H9 (cell line): ENCODE data around the gene SLC22A16. TPM values are rescaled to one million over a fixed set of nuclear protein-coding genes. Genes with fewer than 3 reads are reported as not detected.

Source experiments
- DNase-seq: peaks from one replicate; pipeline ENCODE4 v3.0.0-alpha.2; 2017
- H2AFZ ChIP-seq: one replicate; pipeline ENCODE4 v1.6.1; 2013; ENCODE audit warnings: mild to moderate bottlenecking, low read length, control low read depth, moderate library complexity
- H2AK5ac ChIP-seq: 2 replicates; pipeline ENCODE4 v1.6.1; 2013; ENCODE audit warnings: low read length, control low read depth, mixed read lengths; ENCODE audit not compliant: insufficient read length
- H2BK120ac ChIP-seq: one replicate; pipeline ENCODE4 v1.6.1; 2013; ENCODE audit warnings: low read depth, mild to moderate bottlenecking, low read length, control low read depth, inconsistent platforms; ENCODE audit not compliant: poor library complexity, severe bottlenecking
- H2BK12ac ChIP-seq: 2 replicates; pipeline ENCODE4 v1.6.1; 2013; ENCODE audit warnings: low read length, control low read depth, mixed read lengths, low read depth; ENCODE audit not compliant: insufficient read length
- H2BK15ac ChIP-seq: 2 replicates; pipeline ENCODE4 v1.6.1; 2013; ENCODE audit warnings: low read depth, low read length, control low read depth
- H2BK20ac ChIP-seq: one replicate; pipeline ENCODE4 v1.6.1; 2013; ENCODE audit warnings: low read depth, mild to moderate bottlenecking, low read length, control low read depth, inconsistent platforms; ENCODE audit not compliant: poor library complexity, severe bottlenecking
- H2BK5ac ChIP-seq: 2 replicates; pipeline ENCODE4 v1.6.1; 2013; ENCODE audit warnings: low read length, control low read depth, mixed read lengths; ENCODE audit not compliant: insufficient read length
- H3K14ac ChIP-seq: 2 replicates; pipeline ENCODE4 v1.6.1; 2013; ENCODE audit warnings: low read length, control low read depth; ENCODE audit not compliant: insufficient read depth
- H3K18ac ChIP-seq: 2 replicates; pipeline ENCODE4 v1.6.1; 2013; ENCODE audit warnings: low read depth, mild to moderate bottlenecking, mixed read lengths, low read length, control low read depth; ENCODE audit not compliant: insufficient read length
- H3K23ac ChIP-seq: 2 replicates; pipeline ENCODE4 v1.6.1; 2013; ENCODE audit warnings: low read length, control low read depth, mixed read lengths, low read depth; ENCODE audit not compliant: insufficient read length
- H3K23me2 ChIP-seq: 2 replicates; pipeline ENCODE4 v1.6.1; 2013; ENCODE audit warnings: low read depth, mild to moderate bottlenecking, mixed read lengths, low read length, control low read depth; ENCODE audit not compliant: insufficient read length, poor library complexity, severe bottlenecking
- H3K27ac ChIP-seq: 2 replicates; pipeline ENCODE4 v1.5.1; 2013; ENCODE audit warnings: low read length, control low read depth, mixed read lengths, low read depth; ENCODE audit not compliant: insufficient read length
- H3K27me3 ChIP-seq: 2 replicates; pipeline ENCODE4 v1.6.1; 2013; ENCODE audit warnings: low read length, control low read depth, inconsistent platforms; ENCODE audit not compliant: insufficient read depth
- H3K4ac ChIP-seq: 2 replicates; pipeline ENCODE4 v1.6.1; 2013; ENCODE audit warnings: low read depth, mild to moderate bottlenecking, control low read depth, inconsistent platforms, low read length, moderate library complexity
- H3K4me1 ChIP-seq: 2 replicates; pipeline ENCODE4 v1.6.1; 2013; ENCODE audit warnings: low read length, control low read depth, inconsistent platforms; ENCODE audit not compliant: insufficient read depth
- H3K4me2 ChIP-seq: 2 replicates; pipeline ENCODE4 v1.6.1; 2013; ENCODE audit warnings: low read length, control low read depth, mixed read lengths; ENCODE audit not compliant: insufficient read length, insufficient read depth
- H3K56ac ChIP-seq: 2 replicates; pipeline ENCODE4 v1.6.1; 2013; ENCODE audit warnings: low read depth, mild to moderate bottlenecking, mixed read lengths, low read length, control low read depth; ENCODE audit not compliant: insufficient read length
- H3K79me1 ChIP-seq: 2 replicates; pipeline ENCODE4 v1.6.1; 2013; ENCODE audit warnings: low read depth, mild to moderate bottlenecking, moderate library complexity, low read length, control low read depth, inconsistent platforms; ENCODE audit not compliant: insufficient read depth, poor library complexity, severe bottlenecking
- H3K79me2 ChIP-seq: 2 replicates; pipeline ENCODE4 v1.6.1; 2013; ENCODE audit warnings: low read length, control low read depth, inconsistent platforms; ENCODE audit not compliant: insufficient read depth
- H3K9ac ChIP-seq: 2 replicates; pipeline ENCODE4 v1.6.1; 2013; ENCODE audit warnings: low read length, control low read depth, mixed read lengths; ENCODE audit not compliant: insufficient read length; ENCODE audit errors: extremely low read depth
- H3K9me3 ChIP-seq: one replicate; pipeline ENCODE4 v1.6.1; 2013; ENCODE audit warnings: low read depth, low read length, inconsistent platforms; ENCODE audit not compliant: control insufficient read depth
- H3T11ph ChIP-seq: one replicate; pipeline ENCODE4 v1.6.1; 2013; ENCODE audit warnings: mild to moderate bottlenecking, low read length, control low read depth, inconsistent platforms
- H4K20me1 ChIP-seq: one replicate; pipeline ENCODE4 v1.6.1; 2013; ENCODE audit not compliant: control insufficient read depth, insufficient read length, insufficient read depth
- H4K5ac ChIP-seq: 2 replicates; pipeline ENCODE4 v1.6.1; 2013; ENCODE audit warnings: low read depth, mild to moderate bottlenecking, mixed read lengths, low read length, control low read depth; ENCODE audit not compliant: insufficient read length
- H4K8ac ChIP-seq: replicated peaks from 2 replicates; pipeline ENCODE4 v1.6.1; 2013; ENCODE audit warnings: low read length, control low read depth, mixed read lengths, low read depth; ENCODE audit not compliant: insufficient read length
- H4K91ac ChIP-seq: 2 replicates; pipeline ENCODE4 v1.6.1; 2013; ENCODE audit warnings: low read depth, mild to moderate bottlenecking, moderate library complexity, mixed read lengths, low read length, control low read depth; ENCODE audit not compliant: insufficient read length
- H3K27ac Mint-ChIP-seq, 3 experiments: 2 replicates in 2 of 3; 3 replicates in 1 of 3; pipeline ENCODE4 v1.8.0; 2020 to 2021; ENCODE audit warnings: mixed read lengths in 3 of 3, mild to moderate bottlenecking in 1 of 3, moderate library complexity in 1 of 3
- H3K27me3 Mint-ChIP-seq: 2 replicates; pipeline ENCODE4 v1.8.0; 2021; ENCODE audit warnings: low read depth, mild to moderate bottlenecking, moderate library complexity, mixed read lengths
- H3K36me3 Mint-ChIP-seq, 3 experiments: 2 replicates in 2 of 3; 3 replicates in 1 of 3; pipeline ENCODE4 v1.8.0; 2020 to 2021; ENCODE audit warnings: low read depth in 3 of 3, mixed read lengths in 3 of 3; ENCODE audit not compliant: insufficient read depth in 1 of 3
- H3K4me1 Mint-ChIP-seq, 2 experiments: 2 replicates each; pipeline ENCODE4 v1.8.0; 2020; ENCODE audit warnings: mixed read lengths in 2 of 2
- H3K4me3 Mint-ChIP-seq, 2 experiments: 2 replicates in 1 of 2; 3 replicates in 1 of 2; pipeline ENCODE4 v1.8.0; 2020 to 2021; ENCODE audit warnings: mild to moderate bottlenecking in 2 of 2, mixed read lengths in 2 of 2, moderate library complexity in 1 of 2
- H3K9me3 Mint-ChIP-seq, 2 experiments: 2 replicates in 1 of 2; 3 replicates in 1 of 2; pipeline ENCODE4 v1.8.0; 2020; ENCODE audit warnings: mild to moderate bottlenecking in 2 of 2, mixed read lengths in 2 of 2, moderate library complexity in 1 of 2
- WGBS: extraction: QIAGEN DNeasy Blood & Tissue Kit; methylation state at CpG from one replicate; pipeline ENCODE4 v1.1.7; 2013; ENCODE audit warnings: missing lambda C conversion rate, low lambda C conversion rate, mixed read lengths; ENCODE audit not compliant: insufficient read length; ENCODE audit errors: extremely low coverage; 5-methylcytosine and 5-hydroxymethylcytosine counted together
- total RNA-seq: library from RNA; stranded (reverse); gene quantifications from 2 replicates; pipeline ENCODE4 v1.2.1, GENCODE V29; 2021
- TF ChIP-seq, protein P1 (sequence below): fragments of 200-600 bp; sonication (generic); conservative IDR thresholded peaks from 3 replicates; pipeline ENCODE4 v1.8.0; 2021; ENCODE audit warnings: antibody characterized with exemption, mild to moderate bottlenecking

SLC22A16 gene
- total RNA-seq, 1 experiment from 2014 or later, result not detected

DNA sequence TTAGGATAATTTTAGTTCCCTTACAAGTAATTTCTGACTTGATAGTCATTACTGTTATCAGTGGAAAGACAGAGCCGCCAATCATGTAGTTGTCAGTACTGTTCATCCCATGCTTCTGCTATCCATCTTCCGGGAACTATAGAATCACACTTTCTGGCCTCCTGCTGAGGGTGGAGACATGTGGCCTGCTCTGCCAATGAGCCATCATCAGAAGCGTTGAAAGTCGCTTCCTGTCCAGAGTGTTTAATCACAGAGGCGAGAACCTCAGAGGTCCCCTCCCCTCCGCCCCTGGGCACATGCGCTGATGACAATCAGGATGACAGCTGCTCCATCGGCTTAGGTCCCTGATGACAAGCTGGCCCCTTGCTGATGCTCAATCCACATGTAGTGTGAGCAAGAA lies 64.1 kb downstream of the SLC22A16 start:
- H3K9ac ChIP-seq, result no peak overlapping the region
- no peak overlapping the region for H4K91ac ChIP-seq
- no peaks in the 10 kb centered on the region for H4K20me1 ChIP-seq
- H3K4me3 Mint-ChIP-seq, result no peak overlapping the region
- no peak overlapping the region for H4K5ac ChIP-seq
- no peak overlapping the region for H2BK120ac ChIP-seq
- peaks cover 5% of the 10 kb centered on the region for H3K27me3 Mint-ChIP-seq
- peaks cover 0 to 6% (median 4%) of the 10 kb centered on the region in 3 experiments; a peak in 1 of 7 replicates for H3K36me3 Mint-ChIP-seq
- H2AK5ac ChIP-seq, result no peak overlapping the region
- no peaks in the 10 kb centered on the region for H3K27me3 ChIP-seq
- H3K14ac ChIP-seq, result no peak overlapping the region
- no peak overlapping the region for H2BK5ac ChIP-seq
- H2BK12ac ChIP-seq, result no peak overlapping the region
- H2BK20ac ChIP-seq, result no peak overlapping the region
- no peaks in the 10 kb centered on the region for H3K9me3 ChIP-seq
- no peaks in the 10 kb centered on the region; a peak in 1 of 4 replicates for H3K4me1 Mint-ChIP-seq
- TF ChIP-seq, protein P1, sequence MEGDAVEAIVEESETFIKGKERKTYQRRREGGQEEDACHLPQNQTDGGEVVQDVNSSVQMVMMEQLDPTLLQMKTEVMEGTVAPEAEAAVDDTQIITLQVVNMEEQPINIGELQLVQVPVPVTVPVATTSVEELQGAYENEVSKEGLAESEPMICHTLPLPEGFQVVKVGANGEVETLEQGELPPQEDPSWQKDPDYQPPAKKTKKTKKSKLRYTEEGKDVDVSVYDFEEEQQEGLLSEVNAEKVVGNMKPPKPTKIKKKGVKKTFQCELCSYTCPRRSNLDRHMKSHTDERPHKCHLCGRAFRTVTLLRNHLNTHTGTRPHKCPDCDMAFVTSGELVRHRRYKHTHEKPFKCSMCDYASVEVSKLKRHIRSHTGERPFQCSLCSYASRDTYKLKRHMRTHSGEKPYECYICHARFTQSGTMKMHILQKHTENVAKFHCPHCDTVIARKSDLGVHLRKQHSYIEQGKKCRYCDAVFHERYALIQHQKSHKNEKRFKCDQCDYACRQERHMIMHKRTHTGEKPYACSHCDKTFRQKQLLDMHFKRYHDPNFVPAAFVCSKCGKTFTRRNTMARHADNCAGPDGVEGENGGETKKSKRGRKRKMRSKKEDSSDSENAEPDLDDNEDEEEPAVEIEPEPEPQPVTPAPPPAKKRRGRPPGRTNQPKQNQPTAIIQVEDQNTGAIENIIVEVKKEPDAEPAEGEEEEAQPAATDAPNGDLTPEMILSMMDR, result no peak
- no peak overlapping the region for H2BK15ac ChIP-seq
- H3T11ph ChIP-seq, result no peak overlapping the region
- H3K23me2 ChIP-seq, result no peaks in the 10 kb centered on the region
- WGBS, result no CpG with 5 or more reads among the region's 8 CpGs
- H3K4me2 ChIP-seq, result no peak overlapping the region
- H3K4ac ChIP-seq, result no peak overlapping the region
- no peak for DNase-seq
- H3K4me1 ChIP-seq, result no peaks in the 10 kb centered on the region
- no peak overlapping the region for H3K23ac ChIP-seq
- no peak overlapping the region for H3K18ac ChIP-seq
- H3K27ac ChIP-seq, result no peak overlapping the region
- peaks cover 4 to 7% of the 10 kb centered on the region in 2 experiments; a peak in 3 of 5 replicates for H3K9me3 Mint-ChIP-seq
- H3K79me2 ChIP-seq, result no peaks in the 10 kb centered on the region
- H2AFZ ChIP-seq, result no peak overlapping the region
- no peak overlapping the region for H4K8ac ChIP-seq
- no peak overlapping the region for H3K56ac ChIP-seq
- no peak overlapping the region for H3K27ac Mint-ChIP-seq
- H3K79me1 ChIP-seq, result no peaks in the 10 kb centered on the region
